ENCODE measurements around the gene AJUBA.

DNA sequence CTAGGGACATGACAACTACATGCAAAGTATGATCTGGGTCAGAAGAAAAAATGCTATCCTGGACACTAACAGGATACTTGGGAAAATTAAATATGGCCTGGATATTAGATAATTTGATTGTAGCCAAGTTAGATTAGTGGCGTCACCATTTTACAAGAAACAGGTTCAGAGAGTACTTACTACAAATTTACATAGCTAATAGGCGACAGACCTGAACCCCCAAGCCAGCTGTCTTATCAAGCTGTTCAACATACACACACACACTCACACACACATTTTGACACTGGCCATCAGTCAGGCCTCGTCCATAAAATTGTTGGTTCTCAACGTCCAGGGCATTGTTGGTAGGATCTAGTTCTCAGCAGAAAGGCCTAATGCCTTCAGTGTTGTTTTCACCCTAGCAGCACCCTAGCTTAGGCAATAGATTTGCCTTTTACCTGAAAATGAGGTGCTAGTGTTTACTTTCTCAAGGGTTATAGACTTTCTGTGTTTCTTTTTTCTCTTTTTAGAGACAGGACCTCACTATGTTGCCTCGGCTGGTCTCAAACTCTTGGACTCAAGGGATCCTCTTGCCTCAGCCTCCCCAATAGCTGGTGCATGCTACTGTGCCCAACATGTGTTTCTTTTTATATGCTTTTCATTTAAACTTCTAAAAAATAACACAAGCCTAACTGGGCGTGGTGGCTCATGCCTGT is 30.9 kb upstream of the AJUBA start:
- TF ChIP-seq POLR2AphosphoS5 (IDR thresholded peaks at IDR 0.05): no peak
- TF ChIP-seq, protein P1, sequence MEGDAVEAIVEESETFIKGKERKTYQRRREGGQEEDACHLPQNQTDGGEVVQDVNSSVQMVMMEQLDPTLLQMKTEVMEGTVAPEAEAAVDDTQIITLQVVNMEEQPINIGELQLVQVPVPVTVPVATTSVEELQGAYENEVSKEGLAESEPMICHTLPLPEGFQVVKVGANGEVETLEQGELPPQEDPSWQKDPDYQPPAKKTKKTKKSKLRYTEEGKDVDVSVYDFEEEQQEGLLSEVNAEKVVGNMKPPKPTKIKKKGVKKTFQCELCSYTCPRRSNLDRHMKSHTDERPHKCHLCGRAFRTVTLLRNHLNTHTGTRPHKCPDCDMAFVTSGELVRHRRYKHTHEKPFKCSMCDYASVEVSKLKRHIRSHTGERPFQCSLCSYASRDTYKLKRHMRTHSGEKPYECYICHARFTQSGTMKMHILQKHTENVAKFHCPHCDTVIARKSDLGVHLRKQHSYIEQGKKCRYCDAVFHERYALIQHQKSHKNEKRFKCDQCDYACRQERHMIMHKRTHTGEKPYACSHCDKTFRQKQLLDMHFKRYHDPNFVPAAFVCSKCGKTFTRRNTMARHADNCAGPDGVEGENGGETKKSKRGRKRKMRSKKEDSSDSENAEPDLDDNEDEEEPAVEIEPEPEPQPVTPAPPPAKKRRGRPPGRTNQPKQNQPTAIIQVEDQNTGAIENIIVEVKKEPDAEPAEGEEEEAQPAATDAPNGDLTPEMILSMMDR (IDR thresholded peaks at IDR 0.05): no peak
